Fibroblast of lung (primary cell): ENCODE results near the gene PIANP.
A peak's percentile ranks its signal among the peaks of the same experiment; 100 is the strongest.

Experiments
- CTCF ChIP-seq, 2 donors: IDR thresholded peaks in 1 of 2; conservative IDR thresholded peaks in 1 of 2; 1 replicate in 1 of 2; 2 replicates in 1 of 2; pipeline ENCODE4 v1.5.1; 2011 to 2012; ENCODE audit warnings: low read length in 2 of 2, control low read depth in 1 of 2, inconsistent platforms in 1 of 2, low read depth in 1 of 2, mild to moderate bottlenecking in 1 of 2
- EZH2 ChIP-seq: IDR thresholded peaks from 2 replicates; pipeline ENCODE4 v1.5.1; 2012; ENCODE audit warnings: low read length, control low read depth, mild to moderate bottlenecking; ENCODE audit errors: missing control alignments

DNA sequence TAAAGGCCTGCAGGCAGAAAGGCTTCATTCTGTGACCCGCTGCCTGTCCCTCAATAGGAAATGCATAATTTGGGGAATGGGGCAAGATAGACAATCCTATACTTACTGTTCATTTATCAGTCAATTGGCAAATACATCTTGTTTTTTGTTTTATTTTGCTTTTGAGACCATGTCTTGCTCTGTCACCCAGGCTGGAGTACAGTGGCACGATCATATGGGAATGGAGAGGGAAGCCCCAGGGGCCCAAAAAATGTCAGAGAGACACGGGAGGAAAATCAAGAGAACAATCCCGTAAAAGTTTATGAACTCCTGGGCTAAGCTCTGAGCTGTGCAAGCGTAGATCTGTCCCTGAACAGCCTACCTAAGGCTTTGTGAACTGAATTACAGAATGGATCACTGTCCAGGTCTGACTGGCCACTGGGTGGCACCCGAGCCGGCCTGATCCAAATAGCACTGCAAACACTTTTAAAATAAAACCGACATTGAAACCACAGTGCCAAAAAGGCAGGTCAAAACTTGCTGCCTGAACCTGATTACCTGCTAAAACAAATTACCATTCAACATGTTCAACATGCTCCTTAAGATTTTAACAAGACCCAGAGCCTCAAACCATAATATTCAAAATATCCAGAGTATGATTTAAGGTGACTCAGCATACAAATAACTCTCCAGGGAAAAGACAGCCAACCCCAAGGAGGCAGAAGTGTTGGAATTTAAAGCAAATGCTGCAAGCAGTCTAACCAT is 35.0 kb upstream of the PIANP start:
- TF ChIP-seq CTCF (conservative IDR thresholded peaks at IDR 0.05 in 1 of 2, IDR thresholded peaks at IDR 0.05 in 1 of 2; ENCODE audit: low read depth in 1 of 2, low read length in 2 of 2) = peak; percentile 69 to 77
- TF ChIP-seq EZH2 = no peak
